ENCODE results near the gene AGBL4.

DNA sequence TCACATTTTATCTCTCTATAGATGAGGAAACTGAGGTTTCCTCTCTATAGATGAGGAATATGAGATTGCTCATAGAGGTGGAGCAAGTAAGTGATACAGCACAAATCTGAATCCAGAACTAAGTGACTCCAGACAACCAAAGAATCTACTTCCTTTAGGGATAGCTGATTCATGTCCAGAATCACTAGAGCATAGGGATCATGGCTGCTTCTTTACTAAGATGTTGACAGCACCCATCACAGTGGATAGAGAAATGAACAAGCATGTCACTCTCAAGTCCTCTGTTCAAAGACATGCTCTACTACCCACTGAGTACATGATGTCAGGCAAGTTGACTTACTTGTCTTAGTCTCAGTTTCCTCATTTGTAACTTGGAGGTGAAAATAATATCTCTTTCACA lies 1435.7 kb downstream of the AGBL4 start:
- TF ChIP-seq POLR2A (IDR thresholded peaks at IDR 0.05) (no peak), CTCF (IDR thresholded peaks at IDR 0.05) (no peak)

Data from lower leg skin (tissue), 3 donors.